GM18505 (cell line): Measurements from ENCODE around the gene WDFY3.

Experiments used
- ATAC-seq: cut with Tn5 transposase; IDR thresholded peaks from one replicate; pipeline ENCODE4 v1.9.1; 2021; ENCODE audit not compliant: unreplicated experiment
- POLR2A ChIP-seq: IDR thresholded peaks from 4 replicates; pipeline ENCODE4 v1.6.1; 2011; ENCODE audit warnings: borderline replicate concordance; ENCODE audit not compliant: insufficient read depth, insufficient read length; ENCODE audit errors: extremely low read depth

Gene WDFY3

GRCh38 chr4:84931274-84931673 is 35.2 kb downstream of the WDFY3 start:
- no peak for ATAC-seq
- no peak for TF ChIP-seq POLR2A

GRCh38 chr4:84928089-84928488 is 38.4 kb downstream of the WDFY3 start:
- no peak for ATAC-seq
- no peak for TF ChIP-seq POLR2A

- no peak for ATAC-seq
- TF ChIP-seq POLR2A, result no peak
Observed at GRCh38 chr4:84927428-84927827, 39.1 kb downstream of the WDFY3 start.

GRCh38 chr4:84925558-84925957 is 40.9 kb downstream of the WDFY3 start:
- no peak for TF ChIP-seq POLR2A
- no peak for ATAC-seq

- no peak for ATAC-seq
- TF ChIP-seq POLR2A, result no peak
Observed at GRCh38 chr4:84924434-84924833, 42.1 kb downstream of the WDFY3 start.

- no peak for ATAC-seq
- no peak for TF ChIP-seq POLR2A
Observed at GRCh38 chr4:84920617-84921016, 45.9 kb downstream of the WDFY3 start.

GRCh38 chr4:84917869-84918600 is 48.5 kb downstream of the WDFY3 start:
- ATAC-seq, result no peak
- TF ChIP-seq POLR2A, result no peak

GRCh38 chr4:84917086-84917821 is 49.2 kb downstream of the WDFY3 start:
- TF ChIP-seq POLR2A, result no peak
- ATAC-seq, result no peak

- no peak for ATAC-seq
- no peak for TF ChIP-seq POLR2A
Observed at GRCh38 chr4:84916227-84916626, 50.3 kb downstream of the WDFY3 start.

- no peak for TF ChIP-seq POLR2A
- ATAC-seq, result no peak
Observed at GRCh38 chr4:84915396-84915780, 51.1 kb downstream of the WDFY3 start.

- TF ChIP-seq POLR2A, result no peak
- no peak for ATAC-seq
Observed at GRCh38 chr4:84914686-84915395, 51.6 kb downstream of the WDFY3 start.

GRCh38 chr4:84913176-84913575 is 53.3 kb downstream of the WDFY3 start:
- no peak for ATAC-seq

GRCh38 chr4:84912741-84913140 is 53.7 kb downstream of the WDFY3 start:
- ATAC-seq, result no peak
- no peak for TF ChIP-seq POLR2A

More at GRCh38 chr4:84913176-84913575, 53.3 kb downstream of the WDFY3 start:
- no peak for TF ChIP-seq POLR2A
